NCI-H1417 treated with DMSO at 0.1 percent for 48 hours (cell line): ENCODE data around the gene GABRG3.

ENCODE experiments used
- DNase-seq: peaks from one replicate; lab custom pipeline; 2025; lab: John Stamatoyannopoulos, UW

GABRG3 gene

GRCh38 chr15:27101982-27102381, 131.0 kb downstream of the GABRG3 start:
- DNase-seq: no peak

- DNase-seq: no peak
These were observed 140.3 kb downstream of the GABRG3 start for GRCh38 chr15:27111323-27111722.

GRCh38 chr15:27114473-27114872, 143.5 kb downstream of the GABRG3 start:
- no peak for DNase-seq

- DNase-seq: no peak
These were observed 148.8 kb downstream of the GABRG3 start for GRCh38 chr15:27119695-27120266.

GRCh38 chr15:27121672-27122071, 150.7 kb downstream of the GABRG3 start:
- DNase-seq: no peak

GRCh38 chr15:27123291-27123690, 152.3 kb downstream of the GABRG3 start:
- DNase-seq: no peak

- DNase-seq: no peak
These were observed 152.8 kb downstream of the GABRG3 start for GRCh38 chr15:27123808-27124207.

- no peak for DNase-seq
These were observed 153.4 kb downstream of the GABRG3 start for GRCh38 chr15:27124287-27124871.

GRCh38 chr15:27125185-27125584, 154.2 kb downstream of the GABRG3 start:
- no peak for DNase-seq

GRCh38 chr15:27126449-27126848, 155.5 kb downstream of the GABRG3 start:
- no peak for DNase-seq

- DNase-seq: no peak
These were observed 157.0 kb downstream of the GABRG3 start for GRCh38 chr15:27127815-27128570.

GRCh38 chr15:27133249-27133648, 162.3 kb downstream of the GABRG3 start:
- DNase-seq: no peak

GRCh38 chr15:27134481-27134880, 163.5 kb downstream of the GABRG3 start:
- DNase-seq: no peak

- DNase-seq: no peak
These were observed 164.2 kb downstream of the GABRG3 start for GRCh38 chr15:27135151-27135550.

GRCh38 chr15:27137127-27137526, 166.1 kb downstream of the GABRG3 start:
- DNase-seq: no peak

- no peak for DNase-seq
These were observed 194.6 kb downstream of the GABRG3 start for GRCh38 chr15:27165590-27165989.

- DNase-seq: no peak
These were observed 195.9 kb downstream of the GABRG3 start for GRCh38 chr15:27166917-27167316.

- no peak for DNase-seq
These were observed 196.8 kb downstream of the GABRG3 start for GRCh38 chr15:27167738-27168137.

- no peak for DNase-seq
These were observed 199.9 kb downstream of the GABRG3 start for GRCh38 chr15:27170851-27171250.

- no peak for DNase-seq
These were observed 201.8 kb downstream of the GABRG3 start for GRCh38 chr15:27172821-27173220.

GRCh38 chr15:27175472-27176153, 204.6 kb downstream of the GABRG3 start:
- DNase-seq: no peak

- no peak for DNase-seq
These were observed 205.9 kb downstream of the GABRG3 start for GRCh38 chr15:27176785-27177406.
